Measurements from ENCODE around the gene OTOP2.

GRCh38 chr17:74877592-74878548 lies 46.2 kb upstream of the OTOP2 start:
- TF ChIP-seq ZC3H4 (CRISPR knock-in tag; IDR thresholded peaks at IDR 0.05; ENCODE audit: borderline replicate concordance): no peak
- TF ChIP-seq NFIC (IDR thresholded peaks at IDR 0.05): peak; percentile 93
